ENCODE data around the gene SEC31A.

GRCh38 chr4:82839624-82840023, 51.3 kb downstream of the SEC31A start:
- no peak for TF ChIP-seq EZH2phosphoT487 (IDR thresholded peaks at IDR 0.05; ENCODE audit: unreplicated experiment)
- no peak for TF ChIP-seq ZNF114 (CRISPR knock-in tag; IDR thresholded peaks at IDR 0.05)
- TF ChIP-seq REST (IDR thresholded peaks at IDR 0.05; ENCODE audit: unreplicated experiment), result no peak
- no peak for TF ChIP-seq CTCF (conservative IDR thresholded peaks at IDR 0.05; ENCODE audit: low read depth in 2 of 2)
- TF ChIP-seq EZH2 (IDR thresholded peaks at IDR 0.05; ENCODE audit: low read depth, unreplicated experiment), result no peak
- no peak for TF ChIP-seq POLR2AphosphoS5 (IDR thresholded peaks at IDR 0.05; ENCODE audit: low read depth)
- no peak for TF ChIP-seq JUNB (IDR thresholded peaks at IDR 0.05; ENCODE audit: unreplicated experiment)

Data from GM23338 (cell line).